ENCODE measurements around the gene MPV17L. TPM values are rescaled to one million over a fixed set of nuclear protein-coding genes. Genes with fewer than 3 reads are reported as not detected.
"Not testable (repeated sequence)": the region's sequence is repeated elsewhere in the genome, so short reads cannot be mapped to it uniquely, and the experiment has no call there.

The MPV17L gene
- total and polyA plus RNA-seq, 2 donors from 2014 or later = 4.8 to 11.8 TPM

- Histone ChIP-seq H3K27ac (ENCODE audit: low read depth in 2 of 2, low read length in 2 of 2) (no peak overlapping the region), H3K4me3 (ENCODE audit: low read length in 3 of 3) (no peak overlapping the region), H3K27me3 (ENCODE audit: control insufficient read depth, insufficient read depth, low read length) (no peaks in the 10 kb centered on the region), H3K9me3 (ENCODE audit: control insufficient read depth in 2 of 3, insufficient read depth in 1 of 3, low read length in 3 of 3) (no peaks in the 10 kb centered on the region), H3K36me3 (ENCODE audit: control insufficient read depth in 2 of 3, insufficient read depth in 3 of 3, low read length in 3 of 3) (no peaks in the 10 kb centered on the region), H3K4me1 (ENCODE audit: control insufficient read depth in 2 of 3, insufficient read depth in 2 of 3, low read depth in 1 of 3, low read length in 3 of 3) (no peaks in the 10 kb centered on the region), H3K9ac (ENCODE audit: low read length in 3 of 3) (no peak overlapping the region)
- no peak for TF ChIP-seq CTCF (IDR thresholded peaks at IDR 0.05; ENCODE audit: borderline replicate concordance, extremely low read depth, insufficient read depth)
- FAIRE-seq (no peak), DNase-seq (no peak)
- intact Hi-C loops (cut with DNase I) = no loop called here
Observed at GRCh38 chr16:15422222-15422621, 26.7 kb downstream of the MPV17L start.

- Histone ChIP-seq H3K9ac (ENCODE audit: low read length in 3 of 3) (no peak overlapping the region), H3K27me3 (ENCODE audit: control insufficient read depth, insufficient read depth, low read length) (no peaks in the 10 kb centered on the region), H3K4me3 (ENCODE audit: low read length in 3 of 3) (no peak overlapping the region), H3K27ac (ENCODE audit: low read depth in 2 of 2, low read length in 2 of 2) (no peak overlapping the region), H3K4me1 (ENCODE audit: control insufficient read depth in 2 of 3, insufficient read depth in 2 of 3, low read depth in 1 of 3, low read length in 3 of 3) (no peaks in the 10 kb centered on the region), H3K36me3 (ENCODE audit: control insufficient read depth in 2 of 3, insufficient read depth in 3 of 3, low read length in 3 of 3) (no peaks in the 10 kb centered on the region), H3K9me3 (ENCODE audit: control insufficient read depth in 2 of 3, insufficient read depth in 1 of 3, low read length in 3 of 3) (no peaks in the 10 kb centered on the region)
- DNase-seq (no peak), FAIRE-seq (no peak)
- no peak for TF ChIP-seq CTCF (IDR thresholded peaks at IDR 0.05; ENCODE audit: borderline replicate concordance, extremely low read depth, insufficient read depth)
- intact Hi-C loops (cut with DNase I) = no loop called here
Observed at GRCh38 chr16:15425861-15426260, 30.3 kb downstream of the MPV17L start.

- Histone ChIP-seq H3K9ac (ENCODE audit: low read length in 3 of 3) (no peak overlapping the region), H3K36me3 (ENCODE audit: control insufficient read depth in 2 of 3, insufficient read depth in 3 of 3, low read length in 3 of 3) (no peaks in the 10 kb centered on the region), H3K9me3 (ENCODE audit: control insufficient read depth in 2 of 3, insufficient read depth in 1 of 3, low read length in 3 of 3) (no peaks in the 10 kb centered on the region), H3K4me1 (ENCODE audit: control insufficient read depth in 2 of 3, insufficient read depth in 2 of 3, low read depth in 1 of 3, low read length in 3 of 3) (no peaks in the 10 kb centered on the region), H3K4me3 (ENCODE audit: low read length in 3 of 3) (no peak overlapping the region), H3K27me3 (ENCODE audit: control insufficient read depth, insufficient read depth, low read length) (no peaks in the 10 kb centered on the region), H3K27ac (ENCODE audit: low read depth in 2 of 2, low read length in 2 of 2) (no peak overlapping the region)
- DNase-seq (no peak), FAIRE-seq (no peak)
- intact Hi-C loops (cut with DNase I) = no loop called here
- no peak for TF ChIP-seq CTCF (IDR thresholded peaks at IDR 0.05; ENCODE audit: borderline replicate concordance, extremely low read depth, insufficient read depth)
Observed at GRCh38 chr16:15426796-15427195, 31.2 kb downstream of the MPV17L start.

GRCh38 chr16:15427648-15428239 lies 32.2 kb downstream of the MPV17L start:
- peak; percentile 73 for TF ChIP-seq CTCF (IDR thresholded peaks at IDR 0.05; ENCODE audit: borderline replicate concordance, extremely low read depth, insufficient read depth)
- Histone ChIP-seq H3K4me1 (ENCODE audit: control insufficient read depth in 2 of 3, insufficient read depth in 2 of 3, low read depth in 1 of 3, low read length in 3 of 3) (no peaks in the 10 kb centered on the region), H3K9me3 (ENCODE audit: control insufficient read depth in 2 of 3, insufficient read depth in 1 of 3, low read length in 3 of 3) (no peaks in the 10 kb centered on the region), H3K9ac (ENCODE audit: low read length in 3 of 3) (peak overlapping the region in 1 of 3 donors; percentile 40), H3K4me3 (ENCODE audit: low read length in 3 of 3) (peak overlapping the region in 1 of 3 donors; percentile 49), H3K27me3 (ENCODE audit: control insufficient read depth, insufficient read depth, low read length) (no peaks in the 10 kb centered on the region), H3K27ac (ENCODE audit: low read depth in 2 of 2, low read length in 2 of 2) (no peak overlapping the region), H3K36me3 (ENCODE audit: control insufficient read depth in 2 of 3, insufficient read depth in 3 of 3, low read length in 3 of 3) (no peaks in the 10 kb centered on the region)
- DNase-seq (peak; percentile 57 to 87 (median 78)), FAIRE-seq (peak; percentile 70)
- intact Hi-C loops (cut with DNase I) = no loop called here

GRCh38 chr16:15430884-15431283 lies 35.3 kb downstream of the MPV17L start:
- intact Hi-C loops (cut with DNase I); H3K36me3 ChIP-seq (ENCODE audit: control insufficient read depth in 2 of 3, insufficient read depth in 3 of 3, low read length in 3 of 3); H3K27me3 ChIP-seq (ENCODE audit: control insufficient read depth, insufficient read depth, low read length); H3K9me3 ChIP-seq (ENCODE audit: control insufficient read depth in 2 of 3, insufficient read depth in 1 of 3, low read length in 3 of 3); H3K4me3 ChIP-seq (ENCODE audit: low read length in 3 of 3); H3K9ac ChIP-seq (ENCODE audit: low read length in 3 of 3); H3K27ac ChIP-seq (ENCODE audit: low read depth in 2 of 2, low read length in 2 of 2); DNase-seq; FAIRE-seq; H3K4me1 ChIP-seq (ENCODE audit: control insufficient read depth in 2 of 3, insufficient read depth in 2 of 3, low read depth in 1 of 3, low read length in 3 of 3): not testable (repeated sequence)

Data from kidney (tissue), 14 donors.